ENCODE measurements around the gene PRTN3. TPM values are rescaled to one million over a fixed set of nuclear protein-coding genes. Genes with fewer than 3 reads are reported as not detected.
"Not testable (repeated sequence)": the region's sequence is repeated elsewhere in the genome, so short reads cannot be mapped to it uniquely, and the experiment has no call there.

Gene PRTN3
- total RNA-seq, 1 experiment from 2014 or later, result not detected

DNA sequence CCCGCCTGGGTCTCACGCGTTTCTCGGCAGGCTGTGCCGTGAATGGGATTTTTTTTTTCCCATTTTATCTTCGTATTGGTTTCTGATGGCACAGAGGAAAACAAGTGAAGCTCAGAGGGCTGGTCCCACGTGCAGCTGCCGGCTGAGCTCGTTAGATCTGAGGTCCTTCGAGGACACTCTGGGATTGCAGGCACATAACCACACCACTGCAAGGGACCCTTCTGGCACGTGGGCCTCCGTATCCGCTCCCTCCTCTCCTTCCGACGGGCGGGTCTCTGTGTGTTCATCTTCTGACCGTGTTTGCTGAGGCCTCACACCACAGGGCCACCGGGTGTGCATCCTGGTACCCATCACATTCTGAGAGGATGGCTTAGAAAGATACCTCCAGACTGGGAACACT is 35.3 kb downstream of the PRTN3 start:
- ChIA-PET CTCF (no interaction called here), POLR2A (ENCODE audit: unreplicated experiment) (interaction anchor here (0.6 kb wide), 1 partner anchor 46 kb away, joined by 3 read pairs; no protein-coding TSS in a partner anchor)
- H3F3A ChIP-seq (ENCODE audit: insufficient read depth, low read depth), result peaks cover 25% of the 10 kb centered on the region; the same call in 1 of the 2 replicates
- H3K9me2 ChIP-seq (ENCODE audit: insufficient read depth), result no peaks in the 10 kb centered on the region
- DNase-seq, result no peak
- no peaks in the 10 kb centered on the region for H3K27me3 ChIP-seq (ENCODE audit: insufficient read depth, low read depth)
- intact Hi-C loops (cut with micrococcal nuclease; ENCODE audit: unreplicated experiment), result no loop called here
- H3K4me1 ChIP-seq (replicated peaks; ENCODE audit: insufficient read depth), result peaks cover 9% of the 10 kb centered on the region; the same call in 1 of the 2 replicates
- H3K4me3 ChIP-seq, result no peak overlapping the region
- TF ChIP-seq EZH2 (IDR thresholded peaks at IDR 0.05; ENCODE audit: low read depth), result no peak
- TF ChIP-seq, protein P1, sequence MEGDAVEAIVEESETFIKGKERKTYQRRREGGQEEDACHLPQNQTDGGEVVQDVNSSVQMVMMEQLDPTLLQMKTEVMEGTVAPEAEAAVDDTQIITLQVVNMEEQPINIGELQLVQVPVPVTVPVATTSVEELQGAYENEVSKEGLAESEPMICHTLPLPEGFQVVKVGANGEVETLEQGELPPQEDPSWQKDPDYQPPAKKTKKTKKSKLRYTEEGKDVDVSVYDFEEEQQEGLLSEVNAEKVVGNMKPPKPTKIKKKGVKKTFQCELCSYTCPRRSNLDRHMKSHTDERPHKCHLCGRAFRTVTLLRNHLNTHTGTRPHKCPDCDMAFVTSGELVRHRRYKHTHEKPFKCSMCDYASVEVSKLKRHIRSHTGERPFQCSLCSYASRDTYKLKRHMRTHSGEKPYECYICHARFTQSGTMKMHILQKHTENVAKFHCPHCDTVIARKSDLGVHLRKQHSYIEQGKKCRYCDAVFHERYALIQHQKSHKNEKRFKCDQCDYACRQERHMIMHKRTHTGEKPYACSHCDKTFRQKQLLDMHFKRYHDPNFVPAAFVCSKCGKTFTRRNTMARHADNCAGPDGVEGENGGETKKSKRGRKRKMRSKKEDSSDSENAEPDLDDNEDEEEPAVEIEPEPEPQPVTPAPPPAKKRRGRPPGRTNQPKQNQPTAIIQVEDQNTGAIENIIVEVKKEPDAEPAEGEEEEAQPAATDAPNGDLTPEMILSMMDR (conservative IDR thresholded peaks at IDR 0.05), result no peak
- no peak overlapping the region for H2AFZ ChIP-seq
- BruUV-seq (replicated peaks), result no TSS peak
- no peak overlapping the region for H3K27ac ChIP-seq
- H3K36me3 ChIP-seq (ENCODE audit: low read depth), result no peaks in the 10 kb centered on the region
- peaks cover 6% of the 10 kb centered on the region for H4K20me1 ChIP-seq (ENCODE audit: insufficient read depth)
- no peak overlapping the region for H3K4me2 ChIP-seq
- H3K9me3 ChIP-seq (ENCODE audit: insufficient read depth, low read depth), result no peaks in the 10 kb centered on the region
- H3K79me2 ChIP-seq (ENCODE audit: low read depth), result no peaks in the 10 kb centered on the region

DNA sequence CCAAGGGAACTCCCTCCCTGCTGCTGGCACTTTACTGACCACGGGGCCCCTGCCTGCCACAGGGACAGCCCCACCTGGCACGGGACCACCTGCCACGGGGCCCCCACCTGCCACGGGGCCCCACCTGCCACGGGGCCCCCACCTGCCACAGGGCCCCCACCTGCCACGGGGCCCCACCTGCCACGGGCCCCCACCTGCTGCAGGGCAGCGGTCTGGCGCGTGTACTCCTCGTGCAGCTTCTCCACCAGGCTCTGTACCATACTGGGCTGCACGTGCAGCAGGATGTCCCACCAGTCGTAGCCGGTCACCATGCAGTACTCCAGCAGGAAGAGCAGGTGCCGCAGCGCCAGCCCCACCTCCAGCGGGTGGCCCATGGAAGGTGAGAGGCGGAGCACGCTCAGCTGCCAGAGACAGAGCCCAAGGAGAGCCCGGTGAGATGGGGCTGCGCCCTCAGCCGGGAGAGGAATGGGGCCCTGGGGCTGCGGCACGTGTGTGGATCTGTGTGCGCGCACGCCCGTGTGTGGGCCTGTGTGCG is 36.0 kb downstream of the PRTN3 start:
- Histone ChIP-seq H3K4me1 (replicated peaks; ENCODE audit: insufficient read depth) (peaks cover 8% of the 10 kb centered on the region; the same call in 1 of the 2 replicates), H3F3A (ENCODE audit: insufficient read depth, low read depth) (peaks cover 19% of the 10 kb centered on the region; the same call in 1 of the 2 replicates), H3K27ac (no peak overlapping the region), H3K36me3 (ENCODE audit: low read depth) (no peaks in the 10 kb centered on the region), H2AFZ (no peak overlapping the region), H4K20me1 (ENCODE audit: insufficient read depth) (peaks cover 12% of the 10 kb centered on the region), H3K4me3 (no peak overlapping the region), H3K9me2 (ENCODE audit: insufficient read depth) (no peaks in the 10 kb centered on the region), H3K27me3 (ENCODE audit: insufficient read depth, low read depth) (no peaks in the 10 kb centered on the region), H3K79me2 (ENCODE audit: low read depth) (no peaks in the 10 kb centered on the region), H3K9me3 (ENCODE audit: insufficient read depth, low read depth) (no peaks in the 10 kb centered on the region), H3K4me2 (no peak overlapping the region)
- BruUV-seq (replicated peaks), result no TSS peak
- TF ChIP-seq, protein P1 (conservative IDR thresholded peaks at IDR 0.05), result no peak
- no peak for TF ChIP-seq EZH2 (IDR thresholded peaks at IDR 0.05; ENCODE audit: low read depth)
- ChIA-PET CTCF (interaction anchor here (0.8 kb wide), 1 partner anchor 84 kb away, joined by 4 read pairs; no protein-coding TSS in a partner anchor), POLR2A (ENCODE audit: unreplicated experiment) (no interaction called here)
- intact Hi-C loops (cut with micrococcal nuclease; ENCODE audit: unreplicated experiment), result no loop called here
- DNase-seq, result no peak

DNA sequence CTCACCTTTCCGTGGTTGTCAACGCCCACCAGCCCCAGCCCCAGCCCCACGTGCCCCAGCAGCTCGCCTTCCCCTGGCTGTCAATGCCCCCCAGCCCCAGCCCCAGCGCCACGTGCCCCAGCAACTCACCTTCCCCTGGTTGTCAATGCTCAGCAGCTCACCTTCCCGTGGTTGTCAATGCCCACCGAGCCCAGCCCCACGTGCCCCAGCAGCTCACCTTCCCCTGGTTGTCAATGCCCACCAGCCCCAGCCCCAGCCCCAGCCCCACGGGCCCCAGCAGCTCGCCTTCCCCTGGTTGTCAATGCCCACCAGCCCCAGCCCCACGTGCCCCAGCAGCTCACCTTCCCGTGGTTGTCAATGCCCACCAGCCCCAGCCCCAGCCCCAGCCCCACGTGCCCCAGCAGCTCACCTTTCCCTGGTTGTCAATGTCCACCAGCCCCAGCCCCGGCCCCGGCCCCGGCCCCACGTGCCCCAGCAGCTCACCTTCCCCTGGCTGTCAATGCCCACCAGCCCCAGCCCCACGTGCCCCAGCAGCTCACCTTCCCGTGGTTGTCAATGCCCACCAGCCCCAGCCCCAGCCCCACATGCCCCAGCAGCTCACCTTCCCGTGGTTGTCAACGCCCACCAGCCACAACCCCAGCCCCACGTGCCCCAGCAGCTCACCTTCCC is 37.3 kb downstream of the PRTN3 start:
- intact Hi-C loops (cut with micrococcal nuclease; ENCODE audit: unreplicated experiment), result not testable (repeated sequence)

DNA sequence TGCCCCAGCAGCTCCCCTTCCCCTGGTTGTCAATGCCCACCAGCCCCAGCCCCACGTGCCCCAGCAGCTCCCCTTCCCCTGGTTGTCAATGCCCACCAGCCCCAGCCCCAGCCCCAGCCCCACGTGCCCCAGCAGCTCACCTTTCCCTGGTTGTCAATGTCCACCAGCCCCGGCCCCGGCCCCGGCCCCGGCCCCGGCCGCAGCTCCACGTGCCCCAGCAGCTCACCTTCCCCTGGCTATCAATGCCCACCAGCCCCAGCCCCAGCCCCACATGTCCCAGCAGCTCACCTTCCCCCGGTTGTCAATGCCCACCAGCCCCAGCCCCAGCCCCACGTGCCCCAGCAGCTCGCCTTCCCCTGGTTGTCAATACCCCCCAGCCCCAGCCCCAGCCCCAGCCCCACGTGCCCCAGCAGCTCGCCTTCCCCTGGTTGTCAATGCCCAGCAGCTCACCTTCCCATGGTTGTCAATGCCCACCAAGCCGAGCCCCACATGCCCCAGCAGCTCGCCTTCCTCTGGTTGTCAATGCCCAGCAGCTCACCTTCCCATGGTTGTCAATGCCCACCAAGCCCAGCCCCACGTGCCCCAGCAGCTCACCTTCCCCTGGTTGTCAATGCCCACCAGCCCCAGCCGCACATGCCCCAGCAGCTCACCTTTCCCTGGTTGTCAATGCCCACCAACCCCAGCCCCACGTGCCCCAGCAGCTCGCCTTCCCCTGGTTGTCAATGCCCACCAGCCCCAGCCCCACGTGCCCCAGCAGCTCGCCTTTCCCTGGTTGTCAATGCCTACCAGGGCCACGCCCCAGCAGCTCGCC is 38.2 kb downstream of the PRTN3 start:
- peaks cover 22% of the 10 kb centered on the region for H4K20me1 ChIP-seq (ENCODE audit: insufficient read depth)
- H3K4me3 ChIP-seq; H3K4me1 ChIP-seq (replicated peaks; ENCODE audit: insufficient read depth); H3K9me2 ChIP-seq (ENCODE audit: insufficient read depth); H3K9me3 ChIP-seq (ENCODE audit: insufficient read depth, low read depth); H2AFZ ChIP-seq; intact Hi-C loops (cut with micrococcal nuclease; ENCODE audit: unreplicated experiment); H3K27me3 ChIP-seq (ENCODE audit: insufficient read depth, low read depth); H3K27ac ChIP-seq; BruUV-seq (replicated peaks); H3K4me2 ChIP-seq; H3K79me2 ChIP-seq (ENCODE audit: low read depth); H3K36me3 ChIP-seq (ENCODE audit: low read depth); H3F3A ChIP-seq (ENCODE audit: insufficient read depth, low read depth); DNase-seq: not testable (repeated sequence)
- POLR2A ChIA-PET (ENCODE audit: unreplicated experiment), result interaction anchor here (0.6 to 1.0 kb wide), 3 partner anchors 27 to 148 kb away, joined by 5 to 12 read pairs (median 6); no protein-coding TSS in a partner anchor
- CTCF ChIA-PET, result interaction anchor here (0.6 to 0.9 kb wide), 2 partner anchors 189 to 205 kb away, joined by 3 to 5 read pairs; no protein-coding TSS in a partner anchor

More for the DNA sequence above, 37.3 kb downstream of the PRTN3 start:
- H3K79me2 ChIP-seq (ENCODE audit: low read depth); H3K27ac ChIP-seq; H3K4me1 ChIP-seq (replicated peaks; ENCODE audit: insufficient read depth); DNase-seq; H3K4me2 ChIP-seq; H2AFZ ChIP-seq; H3K9me2 ChIP-seq (ENCODE audit: insufficient read depth); H3K4me3 ChIP-seq; BruUV-seq (replicated peaks); H3K36me3 ChIP-seq (ENCODE audit: low read depth); H3K27me3 ChIP-seq (ENCODE audit: insufficient read depth, low read depth); H3K9me3 ChIP-seq (ENCODE audit: insufficient read depth, low read depth): not testable (repeated sequence)
- POLR2A ChIA-PET (ENCODE audit: unreplicated experiment), result interaction anchor here (0.6 kb wide), 1 partner anchor 28 kb away, joined by 12 read pairs; no protein-coding TSS in a partner anchor
- Histone ChIP-seq H4K20me1 (ENCODE audit: insufficient read depth) (peaks cover 21% of the 10 kb centered on the region), H3F3A (ENCODE audit: insufficient read depth, low read depth) (peaks cover 12% of the 10 kb centered on the region; the same call in 1 of the 2 replicates)
- CTCF ChIA-PET, result interaction anchor here (0.6 kb wide), 1 partner anchor 206 kb away, joined by 3 read pairs; no protein-coding TSS in a partner anchor
